Body of pancreas (tissue), 4 donors: ENCODE measurements around the gene EPN2. TPM values are rescaled to one million over a fixed set of nuclear protein-coding genes. Genes with fewer than 3 reads are reported as not detected.

Source experiments
- ATAC-seq: fragments of 150-250 bp; one replicate; pipeline ENCODE4 v1.9.1; 2016
- DNase-seq, 4 donors: peaks; one replicate each; pipeline ENCODE4 v3.0.0-alpha.2; 2019
- H3K27ac ChIP-seq, 4 donors: fragments of 200-600 bp; sonication (generic); 1 replicate in 3 of 4; 2 replicates in 1 of 4; pipeline versions ENCODE4 v1.5.1 to v1.6.1; 2016 to 2019; ENCODE audit warnings: mild to moderate bottlenecking in 1 of 4, mixed read lengths in 1 of 4, moderate library complexity in 1 of 4
- H3K27me3 ChIP-seq, 2 donors: fragments of 200-600 bp; sonication (generic); one replicate each; pipeline ENCODE4 v1.6.0; 2016; ENCODE audit warnings: mild to moderate bottlenecking in 1 of 2
- H3K36me3 ChIP-seq, 2 donors: fragments of 200-600 bp; sonication (generic); replicated peaks in 1 of 2; 2 replicates each; pipeline ENCODE4 v1.5.1; 2016; ENCODE audit warnings: low read depth in 2 of 2; ENCODE audit not compliant: insufficient read depth in 1 of 2
- H3K4me1 ChIP-seq: fragments of 200-600 bp; sonication (generic); one replicate; pipeline ENCODE4 v1.6.0; 2016
- H3K4me3 ChIP-seq, 2 donors: fragments of 200-600 bp; sonication (generic); 1 replicate in 1 of 2; 2 replicates in 1 of 2; pipeline ENCODE4 v1.5.1; 2016 to 2019
- H3K9me3 ChIP-seq, 3 donors: fragments of 200-600 bp; sonication (generic); 1 replicate in 2 of 3; 2 replicates in 1 of 3; pipeline ENCODE4 v1.5.1; 2016
- CTCF ChIP-seq, 7 experiments: fragments of 450-650 bp in 4 of 7; fragments of 200-600 bp in 3 of 7; sonication (generic) in 3 of 7; IDR thresholded peaks; one replicate each; pipeline ENCODE4 v1.5.1; 2016 to 2019; ENCODE audit warnings: antibody characterized with exemption in 7 of 7
- POLR2A ChIP-seq, 3 donors: fragments of 450-650 bp; IDR thresholded peaks; one replicate each; pipeline ENCODE4 v1.6.1; 2016; ENCODE audit warnings: antibody characterized with exemption in 3 of 3, mild to moderate bottlenecking in 2 of 3
- WGBS, 2 donors: methylation state at CpG; one replicate each; pipeline ENCODE4 v1.1.5; 2017; 5-methylcytosine and 5-hydroxymethylcytosine counted together
- intact Hi-C: fragments of 100-400 bp; cut with DNase I; formaldehyde crosslinking; loops from one replicate; pipeline ENCODE4 v1.15.1; 2023
- total RNA-seq, 2 donors: library from RNA; depleted of rRNA; stranded (reverse); fragments of >200 nt; gene quantifications; one replicate each; pipeline ENCODE4 v1.1.0, GENCODE V29; 2016

Gene EPN2
- total RNA-seq, 2 donors from 2014 or later, result 32.7 to 46.5 TPM

- no peak overlapping the region for H3K27ac ChIP-seq
- TF ChIP-seq POLR2A (IDR thresholded peaks at IDR 0.05) (no peak), CTCF (IDR thresholded peaks at IDR 0.05) (no peak)
- H3K4me1 ChIP-seq, result peaks cover 26% of the 10 kb centered on the region
- H3K9me3 ChIP-seq, result no peaks in the 10 kb centered on the region
- 48 to 77% methylated on average over 3 to 6 of the region's 6 CpGs for WGBS, 2 donors
- H3K27me3 ChIP-seq, result no peaks in the 10 kb centered on the region
- H3K36me3 ChIP-seq, result no peaks in the 10 kb centered on the region
- intact Hi-C loops, result no loop called here
- ATAC-seq (no peak), DNase-seq (no peak)
- no peak overlapping the region for H3K4me3 ChIP-seq
Measured at GRCh38 chr17:19363460-19364035, 126.4 kb downstream of the EPN2 start.

GRCh38 chr17:19364699-19365498 lies 127.7 kb downstream of the EPN2 start:
- DNase-seq, result no peak
- no peaks in the 10 kb centered on the region for H3K27me3 ChIP-seq

GRCh38 chr17:19365499-19365817 lies 128.3 kb downstream of the EPN2 start:
- ATAC-seq, result no peak
- intact Hi-C loops, result loop anchor here (5.0 kb wide), 1 partner anchor 82 kb away; no protein-coding TSS in a partner anchor

More at GRCh38 chr17:19364699-19365498, 127.7 kb downstream of the EPN2 start:
- intact Hi-C loops, result loop anchor here (5.0 kb wide), 1 partner anchor 82 kb away; no protein-coding TSS in a partner anchor
- Histone ChIP-seq H3K27ac (no peak overlapping the region), H3K4me3 (no peak overlapping the region), H3K9me3 (no peaks in the 10 kb centered on the region), H3K4me1 (peaks cover 26% of the 10 kb centered on the region), H3K36me3 (no peaks in the 10 kb centered on the region)
- 45 to 65% methylated on average over 4 to 14 of the region's 14 CpGs for WGBS, 2 donors
- no peak for TF ChIP-seq CTCF (IDR thresholded peaks at IDR 0.05)
- no peak for TF ChIP-seq POLR2A (IDR thresholded peaks at IDR 0.05)
- no peak for ATAC-seq

GRCh38 chr17:19365833-19366636 lies 128.9 kb downstream of the EPN2 start:
- no peak overlapping the region for H3K27ac ChIP-seq
- ATAC-seq (no peak), DNase-seq (no peak)
- no peak for TF ChIP-seq CTCF (IDR thresholded peaks at IDR 0.05)
- no peak for TF ChIP-seq POLR2A (IDR thresholded peaks at IDR 0.05)
- WGBS, 2 donors, result 65 to 87% methylated on average over 6 to 9 of the region's 9 CpGs
- intact Hi-C loops, result loop anchor here (5.0 kb wide), 1 partner anchor 81 kb away; no protein-coding TSS in a partner anchor
- H3K9me3 ChIP-seq, result no peaks in the 10 kb centered on the region
- no peak overlapping the region for H3K4me3 ChIP-seq
- no peaks in the 10 kb centered on the region for H3K27me3 ChIP-seq
- no peaks in the 10 kb centered on the region for H3K36me3 ChIP-seq
- peaks cover 26% of the 10 kb centered on the region for H3K4me1 ChIP-seq

More at GRCh38 chr17:19365499-19365817, 128.3 kb downstream of the EPN2 start:
- no peak for DNase-seq
- H3K27me3 ChIP-seq, result no peaks in the 10 kb centered on the region
- no peak overlapping the region for H3K27ac ChIP-seq
- H3K9me3 ChIP-seq, result no peaks in the 10 kb centered on the region
- H3K36me3 ChIP-seq, result no peaks in the 10 kb centered on the region
- 92 to 94% methylated on average over 3 to 4 of the region's 4 CpGs for WGBS, 2 donors
- peaks cover 26% of the 10 kb centered on the region for H3K4me1 ChIP-seq
- no peak overlapping the region for H3K4me3 ChIP-seq
- TF ChIP-seq POLR2A (IDR thresholded peaks at IDR 0.05), result no peak
- no peak for TF ChIP-seq CTCF (IDR thresholded peaks at IDR 0.05)
